Stimulated activated CD8-positive, alpha-beta memory T cell treated with anti-CD3 and anti-CD28 coated beads, Interleukin-7, amount 100 ng/mL, for 24 hours (primary cell): ENCODE measurements around the gene LRP2.
"Not testable (repeated sequence)": the region's sequence is repeated elsewhere in the genome, so short reads cannot be mapped to it uniquely, and the experiment has no call there.

Experiments
- DNase-seq: peaks from one replicate; pipeline ENCODE4 v3.0.0-alpha.2; 2020; ENCODE audit warnings: low read depth

LRP2 gene

GRCh38 chr2:169348321-169349024 is 13.9 kb downstream of the LRP2 start:
- DNase-seq, result no peak

GRCh38 chr2:169345486-169346437 is 16.6 kb downstream of the LRP2 start:
- DNase-seq, result no peak

- no peak for DNase-seq
Observed at GRCh38 chr2:169344736-169345485, 17.4 kb downstream of the LRP2 start.

- no peak for DNase-seq
Observed at GRCh38 chr2:169343202-169343601, 19.1 kb downstream of the LRP2 start.

- DNase-seq, result no peak
Observed at GRCh38 chr2:169339657-169340056, 22.7 kb downstream of the LRP2 start.

- DNase-seq, result no peak
Observed at GRCh38 chr2:169336695-169337094, 25.6 kb downstream of the LRP2 start.

GRCh38 chr2:169330555-169331198 is 31.7 kb downstream of the LRP2 start:
- DNase-seq, result no peak

GRCh38 chr2:169329688-169330554 is 32.4 kb downstream of the LRP2 start:
- no peak for DNase-seq

GRCh38 chr2:169328785-169329184 is 33.5 kb downstream of the LRP2 start:
- no peak for DNase-seq

GRCh38 chr2:169327837-169328236 is 34.5 kb downstream of the LRP2 start:
- DNase-seq, result not testable (repeated sequence)

- DNase-seq, result not testable (repeated sequence)
Observed at GRCh38 chr2:169325886-169326285, 36.4 kb downstream of the LRP2 start.

GRCh38 chr2:169324581-169325260 is 37.6 kb downstream of the LRP2 start:
- no peak for DNase-seq

GRCh38 chr2:169323841-169324240 is 38.5 kb downstream of the LRP2 start:
- DNase-seq, result no peak

GRCh38 chr2:169320561-169320960 is 41.8 kb downstream of the LRP2 start:
- DNase-seq, result no peak

- DNase-seq, result no peak
Observed at GRCh38 chr2:169315357-169315756, 47.0 kb downstream of the LRP2 start.

- DNase-seq, result not testable (repeated sequence)
Observed at GRCh38 chr2:169308349-169308748, 54.0 kb downstream of the LRP2 start.

- not testable (repeated sequence) for DNase-seq
Observed at GRCh38 chr2:169304689-169305088, 57.6 kb downstream of the LRP2 start.

- no peak for DNase-seq
Observed at GRCh38 chr2:169303579-169304305, 58.6 kb downstream of the LRP2 start.

- no peak for DNase-seq
Observed at GRCh38 chr2:169302364-169302763, 60.0 kb downstream of the LRP2 start.
